Measurements from ENCODE around the gene CKLF.

Gene CKLF

DNA sequence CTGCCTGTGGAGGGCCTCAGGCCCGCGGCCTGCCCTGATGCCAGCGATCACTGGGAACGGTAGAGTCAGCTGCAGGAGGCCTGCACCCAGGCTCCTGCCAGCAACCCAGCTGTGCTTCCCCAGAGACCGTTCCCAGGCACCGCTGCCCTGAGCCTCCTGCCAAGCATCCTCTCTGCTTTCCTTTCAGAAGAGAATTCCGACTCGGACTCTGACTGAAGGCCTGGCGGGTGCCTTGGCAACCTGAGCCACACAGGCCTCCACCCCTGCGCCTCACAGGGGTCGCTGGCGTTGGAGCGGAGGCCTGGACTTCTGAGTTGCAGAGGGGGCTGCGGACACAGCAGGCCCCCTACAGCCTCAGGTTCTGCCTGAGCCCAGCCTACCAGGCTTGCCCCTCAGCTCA, 60.0 kb downstream of the CKLF start:
- no peak for TF ChIP-seq TAF1 (IDR thresholded peaks at IDR 0.05; ENCODE audit: borderline replicate concordance, insufficient read depth, low read length)
- TF ChIP-seq, protein P1, sequence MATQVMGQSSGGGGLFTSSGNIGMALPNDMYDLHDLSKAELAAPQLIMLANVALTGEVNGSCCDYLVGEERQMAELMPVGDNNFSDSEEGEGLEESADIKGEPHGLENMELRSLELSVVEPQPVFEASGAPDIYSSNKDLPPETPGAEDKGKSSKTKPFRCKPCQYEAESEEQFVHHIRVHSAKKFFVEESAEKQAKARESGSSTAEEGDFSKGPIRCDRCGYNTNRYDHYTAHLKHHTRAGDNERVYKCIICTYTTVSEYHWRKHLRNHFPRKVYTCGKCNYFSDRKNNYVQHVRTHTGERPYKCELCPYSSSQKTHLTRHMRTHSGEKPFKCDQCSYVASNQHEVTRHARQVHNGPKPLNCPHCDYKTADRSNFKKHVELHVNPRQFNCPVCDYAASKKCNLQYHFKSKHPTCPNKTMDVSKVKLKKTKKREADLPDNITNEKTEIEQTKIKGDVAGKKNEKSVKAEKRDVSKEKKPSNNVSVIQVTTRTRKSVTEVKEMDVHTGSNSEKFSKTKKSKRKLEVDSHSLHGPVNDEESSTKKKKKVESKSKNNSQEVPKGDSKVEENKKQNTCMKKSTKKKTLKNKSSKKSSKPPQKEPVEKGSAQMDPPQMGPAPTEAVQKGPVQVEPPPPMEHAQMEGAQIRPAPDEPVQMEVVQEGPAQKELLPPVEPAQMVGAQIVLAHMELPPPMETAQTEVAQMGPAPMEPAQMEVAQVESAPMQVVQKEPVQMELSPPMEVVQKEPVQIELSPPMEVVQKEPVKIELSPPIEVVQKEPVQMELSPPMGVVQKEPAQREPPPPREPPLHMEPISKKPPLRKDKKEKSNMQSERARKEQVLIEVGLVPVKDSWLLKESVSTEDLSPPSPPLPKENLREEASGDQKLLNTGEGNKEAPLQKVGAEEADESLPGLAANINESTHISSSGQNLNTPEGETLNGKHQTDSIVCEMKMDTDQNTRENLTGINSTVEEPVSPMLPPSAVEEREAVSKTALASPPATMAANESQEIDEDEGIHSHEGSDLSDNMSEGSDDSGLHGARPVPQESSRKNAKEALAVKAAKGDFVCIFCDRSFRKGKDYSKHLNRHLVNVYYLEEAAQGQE (IDR thresholded peaks at IDR 0.05; ENCODE audit: insufficient read depth in 1 of 2, low read depth in 2 of 2, low read length in 2 of 2), result no peak
- no peak for TF ChIP-seq POLR2AphosphoS5 (IDR thresholded peaks at IDR 0.05; ENCODE audit: low read depth, low read length)
- TF ChIP-seq SIN3A (IDR thresholded peaks at IDR 0.05; ENCODE audit: borderline replicate concordance, insufficient read depth, low read length), result no peak
- TF ChIP-seq FOXP2 (optimal IDR thresholded peaks at IDR 0.05; ENCODE audit: borderline replicate concordance, extremely low read depth, extremely low read length, insufficient read depth), result no peak

DNA sequence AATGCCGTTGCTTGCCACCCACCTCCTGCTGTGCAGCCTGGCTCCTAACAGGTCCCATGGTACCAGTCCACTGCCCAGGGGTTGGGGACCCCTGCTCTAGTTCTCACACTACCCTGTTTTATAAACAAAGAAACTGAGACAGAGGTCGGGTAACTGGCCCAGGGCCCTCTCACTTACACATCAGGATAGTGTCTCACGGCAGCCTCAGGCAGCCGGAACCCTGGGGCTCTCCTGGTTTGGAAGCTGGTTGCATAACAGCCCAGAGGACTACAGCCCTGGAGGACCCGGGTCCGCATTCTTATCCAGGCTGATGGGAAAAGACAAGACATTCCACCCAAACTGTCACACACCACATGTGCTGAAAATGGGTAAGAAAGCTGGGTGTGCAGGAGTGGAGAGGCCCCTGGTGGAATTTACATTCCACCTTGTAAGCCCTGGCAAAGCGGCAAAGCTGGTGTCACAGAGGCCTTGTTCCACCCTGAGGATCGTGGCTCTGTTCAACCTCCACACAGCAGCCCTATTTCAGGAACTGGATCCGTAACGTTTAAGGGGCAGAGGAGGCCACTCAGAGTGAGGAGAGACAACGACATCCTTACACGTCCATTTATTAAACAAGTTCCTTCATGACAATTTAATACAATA, 61.9 kb downstream of the CKLF start:
- TF ChIP-seq, protein P1 (IDR thresholded peaks at IDR 0.05; ENCODE audit: insufficient read depth in 1 of 2, low read depth in 2 of 2, low read length in 2 of 2), result no peak
- TF ChIP-seq SIN3A (IDR thresholded peaks at IDR 0.05; ENCODE audit: borderline replicate concordance, insufficient read depth, low read length) (no peak), POLR2AphosphoS5 (IDR thresholded peaks at IDR 0.05; ENCODE audit: low read depth, low read length) (no peak), FOXP2 (optimal IDR thresholded peaks at IDR 0.05; ENCODE audit: borderline replicate concordance, extremely low read depth, extremely low read length, insufficient read depth) (no peak), TAF1 (IDR thresholded peaks at IDR 0.05; ENCODE audit: borderline replicate concordance, insufficient read depth, low read length) (no peak)
